Hematopoietic multipotent progenitor cell treated with erythropoietin and hydrocortisone succinate and interleukin-3 and kit ligand, for 4 days (in vitro differentiated cells): ENCODE measurements around the gene NSUN2.
"Not testable (repeated sequence)": the region's sequence is repeated elsewhere in the genome, so short reads cannot be mapped to it uniquely, and the experiment has no call there.

Experiments
- DNase-seq: peaks from one replicate; pipeline ENCODE4 v3.0.0-alpha.2; 2015

NSUN2 gene

DNA sequence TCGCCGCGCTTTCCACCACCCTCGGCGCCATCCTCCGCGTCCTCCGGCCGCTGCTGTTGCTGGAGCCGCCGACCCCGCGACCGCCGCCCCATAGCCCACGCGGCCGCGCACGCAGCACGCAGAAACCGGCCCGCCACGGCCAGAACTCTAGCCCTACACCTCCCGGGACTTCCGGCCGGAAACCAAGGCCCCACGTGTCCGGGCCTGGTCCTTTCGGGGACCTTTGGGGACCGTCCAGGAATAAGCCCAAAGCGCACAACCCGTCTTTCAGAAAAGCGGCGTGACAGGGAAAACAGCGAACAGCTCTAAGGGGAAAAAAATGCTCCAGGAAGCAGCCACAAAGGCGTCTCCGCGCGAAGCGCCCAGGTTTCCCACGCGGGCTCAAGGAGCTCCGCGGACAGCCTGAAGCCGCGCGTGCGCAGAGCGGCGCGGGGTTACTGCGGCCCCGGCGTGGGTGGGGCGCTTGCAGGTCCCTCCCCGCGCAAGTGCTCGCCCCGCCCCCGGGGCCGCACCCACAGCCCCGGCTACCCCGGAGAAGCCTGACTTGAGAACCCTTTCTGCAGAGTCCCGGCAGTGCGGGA lies at the start of gene NSUN2, which contains the start of gene SRD5A1:
NSUN2 (minus strand) TSS at position 157 of the 581 bp plus-strand sequence; CDS start at position 92, 65 bp downstream.
SRD5A1 (plus strand) TSS at position 553 of the 581 bp plus-strand sequence. CDS start 137 bp downstream, outside the sequence.
- DNase-seq: peak; percentile 96

DNA sequence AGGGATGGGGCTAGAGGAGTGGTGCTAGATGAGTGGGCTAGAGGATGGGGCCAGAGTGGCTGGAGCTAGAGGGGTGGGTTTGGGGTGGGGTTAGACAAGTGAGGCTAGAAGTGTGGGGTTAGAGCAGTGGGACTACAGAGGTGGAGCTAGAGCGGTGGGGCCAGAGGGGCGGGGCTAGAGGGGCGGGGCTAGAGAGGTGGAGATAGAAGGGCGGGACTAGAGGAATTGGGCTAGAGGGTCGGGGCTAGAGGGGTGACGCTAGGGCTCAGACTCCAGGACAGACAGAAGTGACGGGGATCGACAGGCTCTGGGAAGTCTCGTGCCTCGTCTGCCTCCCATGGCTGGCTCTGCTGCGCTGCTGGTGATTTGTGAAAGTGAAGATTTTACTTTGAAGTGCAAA lies 49.4 kb upstream of the NSUN2 start:
- DNase-seq: no peak

DNA sequence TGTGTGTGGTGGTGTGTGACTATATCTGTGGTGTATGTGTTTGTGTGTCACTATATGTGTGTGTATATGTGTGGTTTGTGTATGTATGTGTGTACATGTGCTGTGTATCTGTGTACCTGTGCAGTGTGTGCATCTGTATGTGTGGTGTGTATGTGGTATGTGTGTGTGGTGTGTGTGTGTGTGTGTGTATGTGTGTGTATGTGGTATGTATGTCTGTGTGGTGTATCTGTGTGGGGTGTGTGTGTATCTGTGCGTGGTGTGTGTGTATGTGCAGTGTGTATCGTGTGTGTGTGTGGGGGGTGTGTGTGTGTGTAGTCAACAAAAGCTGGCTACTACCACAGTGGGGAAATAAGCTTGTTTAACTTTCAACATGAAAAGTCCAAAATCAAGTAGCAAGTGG lies 48.8 kb upstream of the NSUN2 start:
- DNase-seq: no peak

DNA sequence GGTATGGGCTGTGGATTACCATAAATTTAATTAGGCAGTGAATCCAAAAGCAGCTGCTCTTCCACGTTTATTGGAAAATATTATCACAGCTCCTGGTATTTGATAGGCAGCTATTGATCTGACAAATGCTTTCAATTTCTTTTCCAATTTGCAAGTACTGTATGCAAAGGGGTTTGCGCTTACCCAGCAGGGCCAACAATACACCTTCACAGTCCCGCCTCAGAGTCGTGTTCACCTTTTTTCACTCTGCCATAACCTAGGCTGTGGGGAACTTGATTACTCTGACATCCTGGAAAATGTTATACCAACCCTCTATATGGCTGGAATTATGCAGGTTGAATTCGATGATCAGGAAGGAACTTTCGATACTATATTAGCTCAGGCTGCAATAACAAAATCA lies 48.1 kb upstream of the NSUN2 start:
- DNase-seq: no peak

DNA sequence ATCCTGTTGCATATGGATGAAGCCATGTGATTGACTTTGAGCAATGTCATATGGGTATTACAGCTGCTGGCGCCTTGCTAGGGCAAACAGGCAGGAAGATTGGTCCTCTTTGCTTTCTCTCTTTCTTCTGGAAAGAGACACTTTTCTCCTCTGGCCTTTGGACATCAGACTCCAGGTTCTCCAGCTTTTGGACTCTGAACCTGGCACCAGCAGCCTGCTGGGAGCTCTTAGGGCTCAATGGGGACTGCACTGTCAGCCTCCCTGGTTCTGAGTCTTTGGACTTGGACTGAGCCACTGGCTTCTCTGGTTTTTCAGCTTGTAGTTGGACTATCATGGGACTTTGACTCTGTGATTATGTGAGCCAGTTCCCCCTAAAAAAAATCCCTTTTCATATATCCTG lies 45.5 kb upstream of the NSUN2 start:
- DNase-seq: no peak

DNA sequence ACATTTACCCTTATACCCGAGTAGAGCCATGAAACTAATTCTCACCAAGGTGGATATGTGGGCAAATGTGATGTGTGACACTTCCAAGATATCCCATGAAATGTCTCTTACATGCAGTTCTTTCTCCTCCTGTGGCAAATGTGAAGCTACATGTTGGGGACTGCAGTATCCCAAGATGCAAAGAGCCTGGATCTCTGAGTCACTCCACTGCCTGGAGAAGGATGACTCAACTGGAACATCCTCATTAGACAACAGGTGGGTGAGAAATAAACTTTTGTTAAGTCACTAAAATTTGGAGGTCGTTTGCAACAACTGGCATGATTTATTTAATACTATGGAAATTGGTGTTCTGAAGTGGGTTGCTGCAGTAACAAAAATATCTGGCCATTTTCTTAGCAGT lies 43.9 kb upstream of the NSUN2 start:
- no peak for DNase-seq

- DNase-seq: peak; percentile 28
Observed at GRCh38 chr5:6675784-6676491, 43.1 kb upstream of the NSUN2 start.

DNA sequence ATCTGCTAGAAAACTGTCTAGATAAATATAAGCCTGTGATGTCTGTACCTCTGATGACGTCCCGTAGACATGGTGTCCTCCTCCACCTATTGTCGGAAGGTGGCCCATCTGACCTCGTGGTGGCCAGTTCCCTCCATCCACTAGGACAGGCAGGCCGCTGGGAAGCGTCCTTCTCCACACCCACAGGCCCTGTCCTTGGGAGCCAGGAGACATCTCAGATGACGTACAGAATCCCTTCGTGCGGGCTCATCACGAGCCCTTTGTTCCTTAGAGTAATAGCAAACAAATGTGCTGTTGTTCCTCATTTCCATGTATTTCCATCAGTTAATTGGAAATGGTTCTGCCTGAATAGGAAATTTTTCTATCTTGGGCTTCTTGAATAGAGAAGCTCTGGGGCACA lies 42.0 kb upstream of the NSUN2 start:
- no peak for DNase-seq

DNA sequence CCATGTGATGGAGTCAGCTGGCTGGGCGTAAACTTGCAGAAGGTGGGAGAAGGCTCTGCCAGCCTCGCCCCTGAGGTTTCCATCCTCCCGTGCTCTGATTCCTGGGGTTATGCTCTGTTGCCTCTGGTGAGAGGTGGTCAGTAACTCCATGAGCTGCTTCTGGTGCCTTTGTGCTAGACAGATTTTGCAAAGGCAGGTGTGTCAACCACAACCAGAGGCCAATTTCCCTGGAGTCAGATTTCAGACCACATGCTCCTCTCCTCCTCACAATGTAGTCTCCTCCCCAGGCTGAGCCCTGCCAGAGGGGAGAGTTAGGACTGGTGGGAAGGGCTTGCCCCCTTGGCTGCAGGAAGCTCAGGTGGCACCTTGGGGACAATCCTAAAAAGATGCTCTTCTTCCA lies 41.6 kb upstream of the NSUN2 start:
- DNase-seq: no peak

DNA sequence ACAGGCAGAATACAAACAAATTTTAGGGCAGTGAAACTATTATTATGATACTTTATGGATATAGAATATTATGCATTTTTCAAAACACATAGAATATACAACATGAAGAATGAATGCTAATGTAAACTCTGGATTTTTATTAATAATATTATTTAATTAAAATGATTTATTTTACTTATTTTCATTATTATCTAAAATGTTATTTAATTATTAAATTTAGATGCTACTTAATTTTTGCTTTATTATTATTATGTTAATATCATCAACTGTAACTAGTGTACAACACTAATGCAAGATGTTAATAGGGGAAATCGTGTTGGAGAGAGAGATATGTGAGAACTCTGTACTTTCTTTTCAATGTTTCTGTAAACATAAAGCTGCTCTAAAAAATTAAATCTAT lies 41.1 kb upstream of the NSUN2 start:
- DNase-seq: no peak

GRCh38 chr5:6673031-6673430 lies 40.2 kb upstream of the NSUN2 start:
- DNase-seq: no peak

GRCh38 chr5:6668717-6669116 lies 35.9 kb upstream of the NSUN2 start:
- DNase-seq: not testable (repeated sequence)

GRCh38 chr5:6667648-6668047 lies 34.8 kb upstream of the NSUN2 start:
- no peak for DNase-seq

GRCh38 chr5:6666762-6667161 lies 33.9 kb upstream of the NSUN2 start:
- DNase-seq: no peak

GRCh38 chr5:6660688-6661087 lies 27.8 kb upstream of the NSUN2 start:
- no peak for DNase-seq

GRCh38 chr5:6659941-6660684 lies 27.3 kb upstream of the NSUN2 start:
- no peak for DNase-seq

DNA sequence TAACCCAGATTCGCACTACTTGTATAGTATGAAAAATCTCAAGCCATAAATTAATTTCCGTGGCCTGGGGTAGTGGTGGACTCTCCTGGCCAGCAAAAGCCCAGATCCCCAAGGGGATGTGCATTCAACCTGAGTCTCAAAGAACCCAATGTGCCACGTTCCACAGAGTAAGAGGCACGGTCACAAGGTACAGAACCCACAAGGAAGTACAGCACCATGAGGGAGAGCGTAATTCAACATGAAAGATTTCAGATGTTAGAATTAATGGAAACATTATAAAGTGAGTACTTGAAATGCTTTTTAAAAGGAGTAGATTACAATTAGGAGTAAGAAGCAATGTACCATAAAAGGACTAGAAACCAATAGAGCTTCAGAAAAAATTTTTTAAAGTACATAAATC lies 23.8 kb upstream of the NSUN2 start:
- DNase-seq: no peak

DNA sequence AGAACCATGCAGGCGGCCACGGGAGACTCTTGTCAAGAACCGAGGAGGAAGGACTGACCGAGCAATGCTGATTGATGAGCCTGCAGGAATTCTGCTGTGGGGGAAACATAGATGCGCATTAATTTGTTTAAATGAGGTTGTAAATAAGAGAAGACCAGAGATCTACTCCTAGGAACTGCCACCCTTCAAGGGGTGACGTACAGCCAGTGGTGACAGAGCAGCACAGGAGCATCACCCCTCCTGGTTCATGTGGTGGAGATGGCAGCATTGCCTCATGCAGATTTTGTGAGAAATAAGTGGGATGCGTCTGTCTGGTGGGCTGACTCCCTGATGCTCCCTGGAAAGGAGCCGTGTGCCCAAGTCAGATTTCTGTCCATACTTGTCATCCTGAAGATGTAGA lies 22.6 kb upstream of the NSUN2 start:
- DNase-seq: no peak

GRCh38 chr5:6652025-6652424 lies 19.2 kb upstream of the NSUN2 start:
- no peak for DNase-seq

- DNase-seq: no peak
Observed at GRCh38 chr5:6649681-6650080, 16.8 kb upstream of the NSUN2 start.

DNA sequence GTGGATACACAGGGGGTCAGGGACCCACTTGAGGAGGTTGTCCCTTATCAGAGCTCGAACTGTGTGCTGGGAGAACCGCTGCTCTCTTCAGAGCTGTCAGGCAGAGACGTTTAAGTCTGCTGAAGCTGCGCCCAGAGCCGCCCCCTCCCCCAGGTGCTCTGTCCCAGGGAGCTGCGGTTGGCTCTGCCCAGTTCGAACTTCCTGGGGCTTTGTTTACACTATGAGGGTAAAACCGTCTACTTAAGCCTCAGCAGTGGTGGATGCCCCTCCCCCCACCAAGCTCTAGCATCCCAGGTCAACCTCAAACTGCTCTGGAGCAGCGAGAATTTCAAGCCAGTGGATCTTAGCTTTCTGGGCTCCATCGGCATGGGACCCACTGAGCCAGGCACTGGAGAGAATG lies 16.3 kb upstream of the NSUN2 start:
- no peak for DNase-seq

GRCh38 chr5:6645571-6646362 lies 12.9 kb upstream of the NSUN2 start:
- peak; percentile 63 for DNase-seq

- DNase-seq: no peak
Observed at GRCh38 chr5:6644794-6645241, 12.0 kb upstream of the NSUN2 start.
